K562 (cell line): ENCODE results near the gene ZFAND2B. TPM values are rescaled to one million over a fixed set of nuclear protein-coding genes. Genes with fewer than 3 reads are reported as not detected.

Source experiments
- AFF4 ChIP-seq: sonication (generic); formaldehyde crosslinking; IDR thresholded peaks from 2 replicates; pipeline ENCODE4 v1.8.0; 2023; ENCODE audit warnings: mild to moderate bottlenecking, missing genetic modification reagents
- ARID4B ChIP-seq: sonication (generic); formaldehyde crosslinking; IDR thresholded peaks from 2 replicates; pipeline ENCODE4 v1.8.0; 2022; ENCODE audit warnings: mild to moderate bottlenecking, missing genetic modification reagents
- CAMTA2 ChIP-seq: fragments of 250-450 bp; sonication (Bioruptor Pico); conservative IDR thresholded peaks from 2 replicates; pipeline ENCODE4 v1.5.1; 2022
- CHD2 ChIP-seq: IDR thresholded peaks from 2 replicates; pipeline ENCODE4 v1.6.1; 2011; ENCODE audit warnings: low read depth, low read length
- CXXC5 ChIP-seq: fragments of 250-450 bp; sonication (Bioruptor Pico); IDR thresholded peaks from 2 replicates; pipeline ENCODE4 v1.8.0; 2022; ENCODE audit warnings: inconsistent platforms, mild to moderate bottlenecking, moderate library complexity
- E2F5 ChIP-seq: sonication (generic); formaldehyde crosslinking; IDR thresholded peaks from 2 replicates; pipeline ENCODE4 v1.8.0; 2022; ENCODE audit warnings: mild to moderate bottlenecking, missing genetic modification reagents
- FOS ChIP-seq: IDR thresholded peaks from 3 replicates; pipeline ENCODE4 v1.6.1; 2011; ENCODE audit not compliant: insufficient read length; ENCODE audit errors: extremely low read depth
- HMG20A ChIP-seq: fragments of 450-650 bp; formaldehyde crosslinking; conservative IDR thresholded peaks from 2 replicates; pipeline ENCODE4 v1.4.0; 2020; ENCODE audit warnings: mild to moderate bottlenecking, mixed read lengths
- KAT2B ChIP-seq: IDR thresholded peaks from one replicate; pipeline ENCODE4 v1.6.1; 2012; ENCODE audit warnings: low read depth, mild to moderate bottlenecking, control low read depth, inconsistent platforms, low read length, moderate library complexity
- KLF16 ChIP-seq: IDR thresholded peaks from 2 replicates; pipeline ENCODE4 v1.6.1; 2016; ENCODE audit warnings: antibody characterized with exemption
- MAFG ChIP-seq: fragments of 450-650 bp; conservative IDR thresholded peaks from 2 replicates; pipeline ENCODE4 v1.6.1; 2016; ENCODE audit warnings: missing genetic modification characterization, missing compliant biosample characterization
- MCM3 ChIP-seq: fragments of 450-650 bp; IDR thresholded peaks from 2 replicates; pipeline ENCODE4 v1.6.1; 2016
- MCM7 ChIP-seq, 2 experiments: fragments of 450-650 bp; IDR thresholded peaks; 2 replicates each; pipeline ENCODE4 v1.6.1; 2016 to 2018
- NBN ChIP-seq: fragments of 450-650 bp; IDR thresholded peaks from 2 replicates; pipeline ENCODE4 v1.6.1; 2016; ENCODE audit warnings: low read depth, mild to moderate bottlenecking
- SMARCB1 ChIP-seq: IDR thresholded peaks from 2 replicates; pipeline ENCODE4 v1.6.1; 2011; ENCODE audit warnings: improper control_type of control experiment, low read depth; ENCODE audit not compliant: insufficient read length
- ZBED1 ChIP-seq: IDR thresholded peaks from 2 replicates; pipeline ENCODE4 v1.6.1; 2014
- ZBTB17 ChIP-seq: fragments of 450-650 bp; formaldehyde crosslinking; IDR thresholded peaks from 2 replicates; pipeline ENCODE4 v1.4.0; 2020; ENCODE audit warnings: mild to moderate bottlenecking
- ZC3H11A ChIP-seq: IDR thresholded peaks from 2 replicates; pipeline ENCODE4 v1.6.1; 2012; ENCODE audit warnings: low read depth, low read length, improper control_type of control experiment
- ZC3H4 ChIP-seq: sonication (generic); formaldehyde crosslinking; IDR thresholded peaks from 2 replicates; pipeline ENCODE4 v1.9.0; 2021; ENCODE audit warnings: missing genetic modification reagents, borderline replicate concordance
- ZNF217 ChIP-seq: sonication (generic); formaldehyde crosslinking; IDR thresholded peaks from 2 replicates; pipeline ENCODE4 v1.8.0; 2022; ENCODE audit warnings: mild to moderate bottlenecking, missing genetic modification reagents
- ZNF717 ChIP-seq: fragments of 250-450 bp; sonication (Bioruptor Pico); IDR thresholded peaks from 2 replicates; pipeline ENCODE4 v1.5.0; 2021
- polyA plus RNA-seq, 8 experiments: library from polyadenylated mRNA; depleted of rRNA in 4 of 8; stranded (reverse) in 5 of 8; unstranded in 3 of 8; fragments of >200 nt; fragmentation: Nextera tagmentation in 2 of 8; fragmentation: Illumina TruSeq in 1 of 8; extraction: Ambion mirVana in 2 of 8; extraction: Trizol in 1 of 8; gene quantifications; 2 replicates each; pipeline versions ENCODE4 v1.2.1 to v1.2.3, GENCODE V29; 2011 to 2014; ENCODE audit warnings: inconsistent platforms in 1 of 8, missing spikeins in 1 of 8
- total RNA-seq, 7 experiments: library from RNA; depleted of rRNA in 6 of 7; stranded (reverse); fragments of >200 nt in 6 of 7; fragmentation: Illumina TruSeq in 2 of 7; extraction: Trizol in 2 of 7; gene quantifications; 2 replicates each; pipeline versions ENCODE4 v1.2.1 to v1.2.3, GENCODE V29; 2011 to 2021; ENCODE audit warnings: low replicate concordance in 1 of 7

ZFAND2B gene
- total and polyA plus RNA-seq, 9 of the 15 experiments (the other 6 are each of a cell fraction or from before 2014, with no cell fraction given): 9.9 to 33.3 (median 26.1) TPM

GRCh38 chr2:219177552-219178376 is 28.8 kb upstream of the ZFAND2B start, which contains the start of gene RETREG2 (continued):
- no peak for TF ChIP-seq SMARCB1
- peak; percentile 65; the same call in 1 of the 2 replicates for TF ChIP-seq ARID4B (CRISPR knock-in tag)
- TF ChIP-seq ZC3H11A: no peak
- TF ChIP-seq ZC3H4 (CRISPR knock-in tag): 0 out of 2 replicates have a peak, but pooled peaks have one; percentile 48
- TF ChIP-seq MCM3: no peak
- TF ChIP-seq FOS: peak; percentile 40
- TF ChIP-seq NBN: peak; percentile 52
- no peak for TF ChIP-seq HMG20A (CRISPR knock-in tag)
- TF ChIP-seq ZBTB17 (CRISPR knock-in tag): no peak
- TF ChIP-seq CXXC5 (CRISPR knock-in tag): peak; percentile 94
- no peak for TF ChIP-seq AFF4 (CRISPR knock-in tag)
- no peak for TF ChIP-seq ZNF717 (CRISPR knock-in tag)
- TF ChIP-seq CAMTA2 (CRISPR knock-in tag): no peak
- no peak for TF ChIP-seq MAFG (tag)
- no peak for TF ChIP-seq KAT2B
- no peak for TF ChIP-seq CHD2
- TF ChIP-seq ZBED1: no peak
- TF ChIP-seq MCM7 (IDR thresholded peaks at IDR 0.05): no peak
- no peak for TF ChIP-seq KLF16
- no peak for TF ChIP-seq ZNF217 (CRISPR knock-in tag)
- TF ChIP-seq E2F5 (CRISPR knock-in tag): no peak
